AG09319 (cell line): ENCODE measurements around the gene PCBP3.

Experiments
- DNase-seq: peaks from one replicate; pipeline ENCODE4 v3.0.0-alpha.2; 2010; ENCODE audit warnings: low read depth; ENCODE audit errors: extremely low read depth
- TF ChIP-seq, protein P1 (sequence below): IDR thresholded peaks from 2 replicates; pipeline ENCODE4 v1.5.1; 2011; ENCODE audit warnings: low read depth, mild to moderate bottlenecking, inconsistent platforms, low read length, moderate library complexity

PCBP3 gene

GRCh38 chr21:45902292-45902995, 258.9 kb downstream of the PCBP3 start:
- no peak for DNase-seq
- TF ChIP-seq, protein P1, sequence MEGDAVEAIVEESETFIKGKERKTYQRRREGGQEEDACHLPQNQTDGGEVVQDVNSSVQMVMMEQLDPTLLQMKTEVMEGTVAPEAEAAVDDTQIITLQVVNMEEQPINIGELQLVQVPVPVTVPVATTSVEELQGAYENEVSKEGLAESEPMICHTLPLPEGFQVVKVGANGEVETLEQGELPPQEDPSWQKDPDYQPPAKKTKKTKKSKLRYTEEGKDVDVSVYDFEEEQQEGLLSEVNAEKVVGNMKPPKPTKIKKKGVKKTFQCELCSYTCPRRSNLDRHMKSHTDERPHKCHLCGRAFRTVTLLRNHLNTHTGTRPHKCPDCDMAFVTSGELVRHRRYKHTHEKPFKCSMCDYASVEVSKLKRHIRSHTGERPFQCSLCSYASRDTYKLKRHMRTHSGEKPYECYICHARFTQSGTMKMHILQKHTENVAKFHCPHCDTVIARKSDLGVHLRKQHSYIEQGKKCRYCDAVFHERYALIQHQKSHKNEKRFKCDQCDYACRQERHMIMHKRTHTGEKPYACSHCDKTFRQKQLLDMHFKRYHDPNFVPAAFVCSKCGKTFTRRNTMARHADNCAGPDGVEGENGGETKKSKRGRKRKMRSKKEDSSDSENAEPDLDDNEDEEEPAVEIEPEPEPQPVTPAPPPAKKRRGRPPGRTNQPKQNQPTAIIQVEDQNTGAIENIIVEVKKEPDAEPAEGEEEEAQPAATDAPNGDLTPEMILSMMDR: no peak

DNA sequence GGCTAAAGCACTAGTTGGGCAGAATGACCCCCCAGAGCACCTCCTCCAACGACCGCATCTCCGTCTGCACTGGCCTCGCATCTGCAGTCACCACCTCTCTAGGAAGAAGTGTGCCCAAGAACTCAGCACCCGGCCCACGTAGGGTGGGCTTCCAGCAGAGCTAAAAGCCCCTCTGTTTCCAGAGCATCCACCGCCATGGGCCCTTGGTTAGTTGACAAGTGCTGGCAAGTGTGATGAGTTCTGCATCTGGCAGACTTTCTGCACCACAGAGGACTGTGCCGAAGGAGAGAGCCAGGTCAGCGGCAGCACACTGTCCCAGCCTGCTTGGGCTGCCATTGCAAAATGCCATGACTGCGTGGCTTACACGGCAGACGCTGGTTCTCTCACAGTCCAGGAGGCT, 261.7 kb downstream of the PCBP3 start:
- TF ChIP-seq, protein P1: no peak
- no peak for DNase-seq

DNA sequence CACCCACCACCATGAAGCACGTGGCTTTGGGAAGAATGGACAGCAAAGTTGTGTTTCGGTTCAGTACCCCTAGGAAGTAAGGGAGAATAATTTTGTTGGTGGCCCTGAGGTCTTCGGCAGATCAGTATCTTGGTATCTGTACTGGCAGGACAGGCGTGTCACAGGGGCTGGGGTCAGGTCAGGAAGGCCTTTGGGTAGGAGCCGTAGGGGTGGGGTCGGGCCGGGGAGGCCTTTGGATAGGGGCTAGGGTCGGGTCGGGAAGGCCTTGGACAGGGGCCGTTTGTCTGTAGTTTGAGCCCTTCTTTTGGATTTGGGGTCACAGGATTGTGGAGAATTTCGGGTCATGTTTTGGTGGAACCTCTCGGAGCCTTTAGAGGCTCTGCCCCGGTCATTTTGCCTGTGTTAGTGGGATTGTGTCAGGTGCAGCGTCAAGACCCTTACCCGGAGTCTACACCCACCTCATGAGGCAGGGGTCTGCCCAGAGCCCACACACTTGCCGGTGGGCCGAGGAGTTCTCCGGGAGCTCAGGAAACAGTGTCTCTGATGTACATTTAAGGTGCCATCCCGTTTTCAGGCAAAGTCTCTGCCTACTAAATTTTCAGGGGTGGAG, 262.8 kb downstream of the PCBP3 start:
- TF ChIP-seq, protein P1: no peak
- no peak for DNase-seq

- TF ChIP-seq, protein P1: no peak
These were observed 263.3 kb downstream of the PCBP3 start for GRCh38 chr21:45906859-45907258.

DNA sequence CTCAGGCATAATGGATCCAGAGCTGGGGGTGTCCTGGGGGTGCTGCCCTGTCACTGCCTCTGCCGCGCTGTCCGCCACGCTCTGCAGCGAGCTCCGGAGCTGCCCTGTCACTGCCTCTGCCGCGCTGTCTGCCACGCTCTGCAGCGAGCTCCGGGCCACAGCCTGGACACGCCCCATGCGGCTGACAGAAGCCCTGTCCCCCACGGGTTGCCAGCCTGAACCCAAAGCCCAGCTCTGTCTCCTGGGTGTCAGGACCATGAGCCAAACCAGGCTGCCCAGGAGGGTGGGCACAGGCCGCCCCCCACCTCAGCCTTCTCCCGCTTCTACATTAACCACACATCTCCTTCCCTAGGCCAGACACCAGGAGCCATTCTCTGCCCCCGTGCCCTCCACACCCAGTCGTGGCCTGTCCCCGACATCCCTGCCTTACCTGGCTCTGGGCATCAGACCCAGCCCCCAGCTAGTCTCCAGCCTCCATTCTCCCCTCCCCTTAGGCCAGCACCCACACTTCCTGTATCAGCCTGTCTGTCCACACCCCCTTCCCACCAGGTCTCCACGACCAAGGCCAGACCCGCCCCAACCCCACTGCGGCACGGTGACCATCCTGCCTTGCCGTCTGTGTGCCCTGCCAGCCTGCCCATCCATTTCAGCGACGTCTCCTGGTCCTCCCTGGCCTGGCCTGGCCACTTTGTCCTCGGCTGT, 265.2 kb downstream of the PCBP3 start:
- no peak for DNase-seq
- TF ChIP-seq, protein P1: no peak

More at GRCh38 chr21:45906859-45907258, 263.3 kb downstream of the PCBP3 start:
- DNase-seq: no peak

DNA sequence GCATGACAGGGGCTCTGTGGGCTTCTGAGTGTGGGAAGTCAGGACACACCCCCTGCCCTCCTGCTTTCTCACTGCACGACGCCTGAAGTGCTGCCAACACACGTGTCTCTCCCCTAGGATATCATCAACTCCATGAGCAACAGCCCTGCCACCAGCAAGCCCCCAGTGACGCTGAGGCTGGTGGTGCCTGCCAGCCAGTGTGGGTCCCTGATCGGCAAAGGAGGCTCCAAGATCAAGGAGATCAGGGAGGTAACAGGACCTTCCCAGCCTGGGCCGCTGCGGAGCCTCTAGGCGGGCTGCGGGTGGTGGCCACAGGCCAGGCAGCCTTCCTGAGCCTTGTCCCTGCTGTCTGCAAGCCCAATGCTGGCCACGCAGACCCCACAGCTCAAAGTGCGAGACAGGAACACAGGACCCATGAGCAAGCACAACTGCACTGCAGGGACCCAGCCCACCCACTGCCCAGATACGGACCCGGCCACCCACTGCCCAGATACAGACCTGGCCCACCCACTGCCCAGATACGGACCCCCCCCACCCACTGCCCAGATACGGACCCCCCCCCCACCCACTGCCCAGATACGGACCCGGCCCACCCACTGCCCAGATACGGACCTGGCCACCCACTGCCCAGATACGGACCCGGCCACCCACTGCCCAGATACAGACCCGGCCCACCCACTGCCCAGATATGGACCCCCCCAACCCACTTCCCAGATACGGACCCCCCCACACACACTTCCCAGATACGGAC, 265.9 kb downstream of the PCBP3 start:
- DNase-seq: no peak
- TF ChIP-seq, protein P1: no peak
